HG02852 (cell line): ENCODE measurements around the gene GSS.

Experiments used
- ATAC-seq: cut with Tn5 transposase; IDR thresholded peaks from one replicate; pipeline ENCODE4 v1.9.1; 2021; ENCODE audit warnings: mild to moderate bottlenecking, moderate library complexity; ENCODE audit not compliant: unreplicated experiment

The GSS gene

DNA sequence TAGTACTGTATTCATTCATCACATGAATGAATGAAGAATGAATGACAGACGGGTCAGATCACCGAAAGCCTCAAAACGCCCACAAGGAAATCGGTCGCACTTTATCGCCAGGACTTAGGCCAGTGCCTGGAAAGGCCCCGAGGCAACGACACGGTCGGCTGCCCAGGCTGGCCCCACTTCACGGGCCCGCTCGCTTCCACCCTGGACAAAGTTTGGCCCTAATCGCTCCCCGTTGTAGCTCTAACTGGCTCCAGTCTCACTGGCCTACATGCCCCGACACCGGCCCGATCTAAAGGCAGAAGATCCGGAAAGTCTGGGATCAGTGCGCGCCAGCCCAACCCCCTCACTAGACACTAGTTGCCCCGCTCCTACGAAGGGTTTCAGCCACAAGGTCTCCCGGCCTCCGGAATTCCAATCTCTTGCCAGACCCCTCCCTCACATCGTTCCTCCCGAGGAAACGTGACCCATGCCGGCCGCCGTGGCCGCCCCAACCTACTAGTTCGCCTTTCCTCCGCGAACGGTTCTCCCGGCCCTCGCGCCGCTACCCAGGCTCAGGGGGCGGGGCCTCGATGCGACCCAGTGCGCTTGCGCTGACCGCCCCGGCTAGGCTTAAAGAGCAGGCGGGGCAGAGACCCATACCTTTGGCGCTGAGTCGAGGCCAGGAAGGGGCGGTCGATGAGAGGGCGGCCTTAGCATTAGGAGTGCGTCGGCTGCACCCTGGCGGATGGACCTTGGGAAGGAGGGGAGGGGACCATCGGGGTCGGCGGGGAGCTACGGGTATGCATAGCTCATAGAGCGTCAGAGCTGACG is at the start of gene GSS, which contains the start of gene MYH7B:
GSS (minus strand) TSS at position 576 of the 810 bp plus-strand sequence. CDS start 3,954 bp downstream, outside the sequence.
MYH7B (plus strand) TSS at position 638 of the 810 bp plus-strand sequence. CDS start 22,138 bp downstream, outside the sequence.
- ATAC-seq: peak; percentile 84

- no peak for ATAC-seq
Measured at GRCh38 chr20:35004749-35005462, 49.3 kb upstream of the GSS start.

GRCh38 chr20:35004051-35004725 is 48.6 kb upstream of the GSS start:
- ATAC-seq: no peak

- ATAC-seq: no peak
Measured at GRCh38 chr20:35003211-35004031, 47.8 kb upstream of the GSS start.

- no peak for ATAC-seq
Measured at GRCh38 chr20:35002426-35003210, 47.0 kb upstream of the GSS start.

DNA sequence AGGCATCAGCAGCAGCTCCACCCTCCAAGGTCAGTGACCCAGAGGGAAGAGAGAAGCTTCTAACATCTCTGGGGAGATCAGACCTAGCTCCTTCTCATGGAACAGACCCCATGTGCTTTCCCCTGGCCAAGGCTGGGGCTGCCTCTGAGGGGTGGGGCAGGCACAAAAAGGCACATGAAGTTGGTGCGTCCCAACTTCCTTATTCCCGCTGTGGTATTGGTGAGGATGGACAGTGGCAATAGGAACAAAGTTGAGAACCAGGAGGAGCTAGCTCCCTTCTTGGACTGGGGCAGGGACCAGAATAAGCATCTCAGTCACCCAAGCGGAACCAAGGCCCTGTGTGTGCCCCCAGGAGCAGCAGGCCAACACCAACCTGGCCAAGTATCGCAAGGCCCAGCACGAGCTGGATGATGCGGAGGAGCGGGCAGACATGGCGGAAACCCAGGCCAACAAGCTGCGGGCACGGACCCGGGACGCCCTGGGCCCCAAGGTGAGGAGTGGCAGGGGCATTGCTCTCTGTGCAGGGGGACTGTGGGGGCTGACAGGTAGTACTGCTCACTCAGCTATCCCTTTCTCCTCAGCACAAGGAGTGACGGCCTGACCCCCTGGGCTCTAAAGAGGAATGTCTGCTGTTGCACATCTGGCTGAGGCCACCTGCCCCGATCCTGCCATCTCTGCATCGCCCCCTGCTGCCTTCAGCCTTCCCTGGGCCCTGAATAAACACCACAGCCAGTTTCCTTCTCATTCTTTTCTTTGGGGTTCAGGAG is 46.2 kb upstream of the GSS start:
- no peak for ATAC-seq

GRCh38 chr20:35000922-35001595 is 45.5 kb upstream of the GSS start:
- no peak for ATAC-seq

DNA sequence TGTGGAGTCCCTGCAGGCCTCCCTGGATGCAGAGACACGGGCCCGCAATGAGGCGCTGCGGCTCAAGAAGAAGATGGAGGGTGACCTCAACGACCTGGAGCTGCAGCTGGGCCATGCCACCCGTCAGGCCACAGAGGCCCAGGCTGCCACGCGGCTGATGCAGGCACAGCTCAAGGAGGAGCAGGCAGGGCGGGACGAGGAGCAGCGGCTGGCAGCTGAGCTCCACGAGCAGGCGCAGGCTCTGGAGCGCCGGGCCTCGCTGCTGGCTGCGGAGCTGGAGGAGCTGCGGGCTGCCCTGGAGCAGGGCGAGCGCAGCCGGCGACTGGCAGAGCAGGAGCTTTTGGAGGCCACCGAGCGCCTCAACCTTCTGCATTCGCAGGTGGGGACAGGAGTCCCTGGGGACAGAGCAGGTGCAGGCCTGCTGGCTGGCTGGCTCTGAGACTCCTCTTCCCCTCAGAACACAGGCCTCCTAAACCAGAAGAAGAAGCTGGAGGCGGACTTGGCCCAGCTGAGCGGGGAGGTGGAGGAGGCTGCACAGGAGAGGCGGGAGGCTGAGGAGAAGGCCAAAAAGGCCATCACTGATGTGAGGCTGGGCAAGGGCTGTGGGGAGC is 44.8 kb upstream of the GSS start:
- ATAC-seq: no peak

- no peak for ATAC-seq
Measured at GRCh38 chr20:34999782-35000181, 44.2 kb upstream of the GSS start.

- no peak for ATAC-seq
Measured at GRCh38 chr20:34999021-34999451, 43.4 kb upstream of the GSS start.

GRCh38 chr20:34998331-34998950 is 42.8 kb upstream of the GSS start:
- ATAC-seq: no peak

DNA sequence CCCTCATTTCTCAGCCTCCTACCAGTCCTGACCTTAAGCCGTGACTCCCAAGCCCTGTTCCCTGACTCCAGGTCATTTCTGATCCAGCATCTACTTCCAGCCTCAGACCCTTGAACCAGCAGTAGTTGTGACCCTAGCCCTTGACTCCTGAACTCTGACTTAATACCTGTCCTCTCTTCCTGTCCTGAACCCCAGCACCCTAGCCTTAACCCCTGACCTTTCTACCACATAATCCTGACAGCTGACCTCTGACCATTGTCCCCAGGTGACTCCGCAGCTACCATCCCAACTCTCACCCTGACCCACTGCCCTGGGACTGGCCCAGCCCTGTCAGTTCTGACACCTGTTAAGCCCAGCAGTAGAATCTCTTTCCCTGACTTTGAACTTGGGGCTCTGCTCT is 42.2 kb upstream of the GSS start:
- ATAC-seq: no peak

GRCh38 chr20:34997131-34997561 is 41.5 kb upstream of the GSS start:
- no peak for ATAC-seq

DNA sequence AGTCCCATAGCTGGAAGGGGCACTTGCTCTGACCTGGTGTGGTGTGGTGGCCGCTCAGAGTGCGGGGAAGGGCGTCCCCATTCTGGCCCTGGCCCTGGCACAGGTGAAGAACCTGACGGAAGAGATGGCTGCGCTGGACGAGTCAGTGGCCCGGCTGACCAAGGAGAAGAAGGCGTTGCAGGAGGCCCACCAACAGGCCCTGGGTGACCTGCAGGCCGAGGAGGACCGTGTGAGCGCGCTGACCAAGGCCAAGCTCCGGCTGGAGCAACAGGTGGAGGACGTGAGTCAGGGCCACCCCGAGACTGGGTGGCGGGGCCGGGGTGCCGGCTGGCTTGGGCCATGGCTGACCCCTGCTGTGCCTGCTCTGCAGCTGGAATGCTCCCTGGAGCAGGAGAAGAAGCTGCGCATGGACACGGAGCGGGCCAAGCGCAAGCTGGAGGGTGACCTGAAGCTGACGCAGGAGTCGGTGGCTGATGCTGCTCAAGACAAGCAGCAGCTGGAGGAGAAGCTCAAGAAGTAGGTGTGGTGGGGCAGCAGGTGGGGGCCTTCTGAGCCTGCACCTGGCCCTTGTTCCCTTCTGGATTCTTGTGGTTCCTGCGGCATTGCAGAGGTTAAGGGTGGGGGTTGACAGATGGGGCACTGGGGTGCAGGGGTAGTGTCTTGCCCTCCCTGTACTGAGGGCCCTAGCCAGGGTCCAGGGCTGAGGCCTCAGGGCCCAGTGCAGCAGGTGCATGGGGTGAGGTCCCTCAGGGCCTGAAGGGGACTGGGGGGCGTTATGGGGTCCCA is 40.8 kb upstream of the GSS start:
- ATAC-seq: no peak

- ATAC-seq: no peak
Measured at GRCh38 chr20:34995696-34996095, 40.1 kb upstream of the GSS start.

GRCh38 chr20:34995192-34995591 is 39.6 kb upstream of the GSS start:
- no peak for ATAC-seq
